ENCODE results near the gene L1TD1.
"Not testable (repeated sequence)": the region's sequence is repeated elsewhere in the genome, so short reads cannot be mapped to it uniquely, and the experiment has no call there.

GRCh38 chr1:62183164-62184020, 11.3 kb upstream of the L1TD1 start:
- not testable (repeated sequence) for TF ChIP-seq POLR2A, CTCF (IDR thresholded peaks at IDR 0.05)

Data from adrenal gland (tissue), 5 donors.